ENCODE measurements around the gene SLC50A1. TPM values are rescaled to one million over a fixed set of nuclear protein-coding genes. Genes with fewer than 3 reads are reported as not detected.

Gene SLC50A1
- total and polyA plus RNA-seq, 2 experiments from 2014 or later: 88.6 to 111 TPM

DNA sequence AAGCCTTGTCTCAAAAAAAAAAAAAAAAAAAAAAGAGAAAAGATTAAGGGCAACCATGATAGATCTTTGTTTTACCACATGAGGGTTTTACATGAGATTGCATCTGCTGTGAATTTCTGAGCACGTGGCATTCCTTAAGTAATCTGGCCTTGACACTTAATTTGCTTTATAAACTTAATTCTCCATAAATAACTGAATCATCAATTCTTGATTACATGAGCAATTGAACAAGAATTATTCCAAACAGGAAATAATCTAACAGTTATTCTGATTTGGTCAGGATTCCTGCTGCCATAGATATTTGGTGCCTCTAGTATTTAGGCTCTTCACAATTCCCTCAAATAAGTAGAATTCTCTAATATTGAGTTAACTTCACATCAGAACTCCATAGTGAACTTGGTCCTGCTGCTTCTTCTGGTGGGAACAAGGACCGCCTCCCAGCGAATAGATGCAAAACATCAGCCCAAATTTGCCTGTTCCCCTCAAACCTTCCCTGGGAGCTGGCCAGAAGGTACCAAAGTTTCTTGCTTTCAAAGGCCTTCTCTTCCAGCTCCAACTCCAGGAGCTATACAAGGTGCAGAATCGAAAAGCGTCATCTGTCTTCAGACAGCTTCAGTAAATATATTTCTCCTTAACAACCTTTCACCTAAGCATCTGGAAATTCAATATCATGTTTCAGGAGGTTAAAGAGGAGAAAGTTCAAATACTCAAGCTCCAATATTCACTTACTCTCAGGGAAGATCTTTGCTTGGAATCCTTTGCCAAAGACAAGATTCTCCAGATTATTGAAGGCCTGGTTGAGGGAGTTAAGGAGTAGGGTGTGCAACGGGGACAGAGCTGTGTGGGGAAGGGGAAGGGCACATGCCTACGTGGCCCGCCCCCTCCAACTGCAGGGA, 36.4 kb downstream of the SLC50A1 start:
- Histone ChIP-seq H3K4me1 (ENCODE audit: insufficient read depth) (peaks cover 14% of the 10 kb centered on the region), H3K9me2 (replicated peaks; ENCODE audit: insufficient read depth) (no peaks in the 10 kb centered on the region), H3K9me3 (ENCODE audit: low read depth) (no peaks in the 10 kb centered on the region), H3K4me2 (peak overlapping the region; percentile 92), H3K27me3 (peaks cover 5% of the 10 kb centered on the region), H4K20me1 (ENCODE audit: insufficient read depth, poor library complexity, severe bottlenecking) (no peaks in the 10 kb centered on the region), H3K27ac (peak overlapping the region; percentile 97), H3K36me3 (replicated peaks; ENCODE audit: insufficient read depth, low read depth) (no peaks in the 10 kb centered on the region), H2AFZ (peak overlapping the region; percentile 83), H3K79me2 (peaks cover 22% of the 10 kb centered on the region), H3K4me3 (peak overlapping the region; percentile 79)
- WGBS (ENCODE audit: low lambda C conversion rate, missing lambda C conversion rate): 57% methylated on average over 8 of the region's 8 CpGs
- no peak for TF ChIP-seq EZH2 (IDR thresholded peaks at IDR 0.05; ENCODE audit: borderline replicate concordance)
- TF ChIP-seq, protein P1, sequence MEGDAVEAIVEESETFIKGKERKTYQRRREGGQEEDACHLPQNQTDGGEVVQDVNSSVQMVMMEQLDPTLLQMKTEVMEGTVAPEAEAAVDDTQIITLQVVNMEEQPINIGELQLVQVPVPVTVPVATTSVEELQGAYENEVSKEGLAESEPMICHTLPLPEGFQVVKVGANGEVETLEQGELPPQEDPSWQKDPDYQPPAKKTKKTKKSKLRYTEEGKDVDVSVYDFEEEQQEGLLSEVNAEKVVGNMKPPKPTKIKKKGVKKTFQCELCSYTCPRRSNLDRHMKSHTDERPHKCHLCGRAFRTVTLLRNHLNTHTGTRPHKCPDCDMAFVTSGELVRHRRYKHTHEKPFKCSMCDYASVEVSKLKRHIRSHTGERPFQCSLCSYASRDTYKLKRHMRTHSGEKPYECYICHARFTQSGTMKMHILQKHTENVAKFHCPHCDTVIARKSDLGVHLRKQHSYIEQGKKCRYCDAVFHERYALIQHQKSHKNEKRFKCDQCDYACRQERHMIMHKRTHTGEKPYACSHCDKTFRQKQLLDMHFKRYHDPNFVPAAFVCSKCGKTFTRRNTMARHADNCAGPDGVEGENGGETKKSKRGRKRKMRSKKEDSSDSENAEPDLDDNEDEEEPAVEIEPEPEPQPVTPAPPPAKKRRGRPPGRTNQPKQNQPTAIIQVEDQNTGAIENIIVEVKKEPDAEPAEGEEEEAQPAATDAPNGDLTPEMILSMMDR (IDR thresholded peaks at IDR 0.05; ENCODE audit: poor library complexity): no peak
- no peak for TF ChIP-seq EZH2phosphoT487 (IDR thresholded peaks at IDR 0.05; ENCODE audit: low read depth, severe bottlenecking, unreplicated experiment)
- no peak for DNase-seq (ENCODE audit: low spot score)

DNA sequence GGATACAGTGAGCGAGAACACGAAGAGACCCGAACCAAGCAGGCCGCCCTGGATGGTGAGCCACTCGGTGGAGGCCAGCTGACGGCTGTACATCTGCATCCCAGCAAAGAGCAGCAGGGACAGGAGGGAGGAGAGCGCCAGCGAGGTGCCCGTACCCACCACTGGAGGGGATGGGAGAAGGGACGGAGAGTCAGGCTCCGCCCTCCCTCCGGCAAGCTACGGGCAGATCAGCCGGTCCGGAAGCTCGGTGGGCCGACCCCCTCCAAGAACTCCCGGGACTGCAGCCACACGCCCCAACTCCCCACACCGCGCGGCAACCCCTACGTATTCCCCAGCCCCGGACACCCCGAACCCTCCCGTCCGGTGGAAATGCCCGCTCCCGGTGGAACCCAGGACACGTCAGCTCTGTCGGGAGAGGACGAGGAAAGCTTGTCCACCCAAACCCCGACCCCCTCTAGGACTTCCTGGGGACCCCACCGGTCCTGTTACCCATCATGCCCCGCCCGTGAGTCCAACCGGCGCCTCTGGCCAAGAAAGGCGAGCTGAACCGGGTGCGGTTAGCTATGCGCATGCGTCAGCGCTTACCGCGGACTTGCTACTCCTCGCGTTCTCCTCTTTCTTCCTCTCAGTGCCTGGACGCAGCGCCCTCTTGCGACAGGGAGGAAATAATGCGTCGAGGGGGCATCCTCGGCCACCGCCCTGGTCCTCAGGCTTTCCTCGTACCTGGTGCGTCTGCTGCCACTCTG, 37.3 kb downstream of the SLC50A1 start, which contains the start of gene KRTCAP2:
TSS of gene KRTCAP2 (minus strand) at position 573 of the 746 bp plus-strand sequence. CDS start at position 493, 80 bp downstream.
- DNase-seq (ENCODE audit: low spot score): peak; percentile 98
- H4K20me1 ChIP-seq (ENCODE audit: insufficient read depth, poor library complexity, severe bottlenecking): no peaks in the 10 kb centered on the region
- peak within 1 kb of the TSS; percentile 79 for H3K4me3 ChIP-seq
- no peaks in the 10 kb centered on the region for H3K9me2 ChIP-seq (replicated peaks; ENCODE audit: insufficient read depth)
- WGBS (ENCODE audit: low lambda C conversion rate, missing lambda C conversion rate): 2% methylated on average over 45 of the region's 57 CpGs
- H3K79me2 ChIP-seq: peaks cover 22% of the 10 kb centered on the region
- H2AFZ ChIP-seq: peak within 1 kb of the TSS; percentile 83
- peak within 1 kb of the TSS; percentile 92 for H3K4me2 ChIP-seq
- H3K27ac ChIP-seq: peak within 1 kb of the TSS; percentile 97
- no peaks in the 10 kb centered on the region for H3K36me3 ChIP-seq (replicated peaks; ENCODE audit: insufficient read depth, low read depth)
- no peaks in the 10 kb centered on the region for H3K9me3 ChIP-seq (ENCODE audit: low read depth)
- TF ChIP-seq EZH2 (IDR thresholded peaks at IDR 0.05; ENCODE audit: borderline replicate concordance): no peak
- TF ChIP-seq, protein P1 (IDR thresholded peaks at IDR 0.05; ENCODE audit: poor library complexity): peak; percentile 88
- no peak for TF ChIP-seq EZH2phosphoT487 (IDR thresholded peaks at IDR 0.05; ENCODE audit: low read depth, severe bottlenecking, unreplicated experiment)
- peaks cover 13% of the 10 kb centered on the region for H3K4me1 ChIP-seq (ENCODE audit: insufficient read depth)
- peaks cover 5% of the 10 kb centered on the region for H3K27me3 ChIP-seq

DNA sequence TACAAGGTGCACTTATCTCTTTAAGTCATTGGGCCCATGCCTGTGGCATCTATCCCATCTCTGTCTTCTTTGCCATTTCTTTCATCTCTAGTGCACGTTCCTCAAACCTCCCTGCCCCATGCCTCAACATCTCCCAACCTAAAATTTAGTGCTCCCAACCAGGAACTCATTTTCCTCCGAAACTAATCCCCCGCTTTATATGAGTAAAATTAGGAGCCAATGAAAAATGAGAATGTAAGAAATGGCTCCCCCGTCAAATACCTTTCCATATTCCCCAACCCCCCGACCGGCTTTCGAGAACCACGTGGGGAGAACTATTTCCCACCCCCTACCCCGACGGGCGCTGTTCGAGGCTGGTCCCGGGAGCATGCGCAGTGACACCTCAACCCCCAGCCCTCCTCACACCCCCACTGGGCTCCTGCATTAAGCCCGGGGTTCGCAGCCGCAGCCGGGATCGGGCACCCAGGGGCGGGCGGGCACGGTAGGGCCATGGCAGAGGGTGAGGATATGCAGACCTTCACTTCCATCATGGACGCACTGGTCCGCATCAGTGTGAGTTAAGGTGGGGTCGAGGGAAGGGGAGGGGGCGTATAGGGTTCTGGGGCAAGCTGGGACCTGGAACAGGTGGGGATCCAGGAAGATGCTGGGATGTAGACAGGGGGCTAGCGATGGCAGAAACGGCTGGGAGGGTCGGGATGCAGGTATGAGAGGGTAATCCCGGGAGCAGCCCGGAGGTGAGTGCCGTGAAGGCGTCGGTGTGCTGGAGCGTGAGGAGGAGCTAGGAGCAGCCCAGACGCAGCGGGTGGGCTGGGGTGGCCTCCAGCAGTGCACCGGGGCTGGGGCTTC, 38.0 kb downstream of the SLC50A1 start, which contains the start of gene TRIM46:
TSS of gene TRIM46 (plus strand) at position 372 of the 846 bp plus-strand sequence. CDS start at position 490, 118 bp downstream.
- Histone ChIP-seq H3K27me3 (peaks cover 5% of the 10 kb centered on the region), H3K9me3 (ENCODE audit: low read depth) (no peaks in the 10 kb centered on the region), H3K27ac (peak within 1 kb of the TSS; percentile 97), H3K36me3 (replicated peaks; ENCODE audit: insufficient read depth, low read depth) (no peaks in the 10 kb centered on the region), H2AFZ (peak within 1 kb of the TSS; percentile 83), H3K79me2 (peaks cover 22% of the 10 kb centered on the region), H3K4me1 (ENCODE audit: insufficient read depth) (peaks cover 13% of the 10 kb centered on the region), H4K20me1 (ENCODE audit: insufficient read depth, poor library complexity, severe bottlenecking) (no peaks in the 10 kb centered on the region), H3K4me2 (peak within 1 kb of the TSS; percentile 92), H3K9me2 (replicated peaks; ENCODE audit: insufficient read depth) (no peaks in the 10 kb centered on the region), H3K4me3 (peak within 1 kb of the TSS; percentile 79)
- peak; percentile 48 for DNase-seq (ENCODE audit: low spot score)
- peak; percentile 63 for TF ChIP-seq EZH2 (IDR thresholded peaks at IDR 0.05; ENCODE audit: borderline replicate concordance)
- TF ChIP-seq, protein P1 (IDR thresholded peaks at IDR 0.05; ENCODE audit: poor library complexity): no peak
- 1% methylated on average over 33 of the region's 38 CpGs for WGBS (ENCODE audit: low lambda C conversion rate, missing lambda C conversion rate)
